NCI-H774 (cell line): ENCODE results near the gene HGD.
A peak's percentile ranks its signal among the peaks of the same experiment; 100 is the strongest.
"Not testable (repeated sequence)": the region's sequence is repeated elsewhere in the genome, so short reads cannot be mapped to it uniquely, and the experiment has no call there.

ENCODE experiments used
- DNase-seq: peaks from one replicate; lab custom pipeline; 2025; lab: John Stamatoyannopoulos, UW

The HGD gene

GRCh38 chr3:120638820-120639219, 43.2 kb downstream of the HGD start:
- not testable (repeated sequence) for DNase-seq

- DNase-seq: no peak
Observed at GRCh38 chr3:120637851-120638559, 44.0 kb downstream of the HGD start.

GRCh38 chr3:120636795-120637401, 45.1 kb downstream of the HGD start:
- DNase-seq: peak; percentile 1

- no peak for DNase-seq
Observed at GRCh38 chr3:120634539-120634938, 47.5 kb downstream of the HGD start.

GRCh38 chr3:120625159-120625586, 56.9 kb downstream of the HGD start:
- DNase-seq: no peak

- no peak for DNase-seq
Observed at GRCh38 chr3:120623727-120624093, 58.3 kb downstream of the HGD start.

- DNase-seq: no peak
Observed at GRCh38 chr3:120622870-120623726, 58.9 kb downstream of the HGD start.

- no peak for DNase-seq
Observed at GRCh38 chr3:120622457-120622856, 59.6 kb downstream of the HGD start.

GRCh38 chr3:120616745-120617144, 65.3 kb downstream of the HGD start:
- not testable (repeated sequence) for DNase-seq

- DNase-seq: no peak
Observed at GRCh38 chr3:120615847-120616609, 66.0 kb downstream of the HGD start.

GRCh38 chr3:120614765-120615164, 67.3 kb downstream of the HGD start:
- no peak for DNase-seq

GRCh38 chr3:120608506-120608905, 73.5 kb downstream of the HGD start:
- DNase-seq: no peak

GRCh38 chr3:120604784-120605183, 77.3 kb downstream of the HGD start:
- DNase-seq: no peak

- no peak for DNase-seq
Observed at GRCh38 chr3:120604382-120604781, 77.7 kb downstream of the HGD start.

GRCh38 chr3:120602682-120603081, 79.4 kb downstream of the HGD start:
- DNase-seq: no peak

GRCh38 chr3:120601554-120601953, 80.5 kb downstream of the HGD start:
- DNase-seq: no peak

- DNase-seq: no peak
Observed at GRCh38 chr3:120599211-120599610, 82.8 kb downstream of the HGD start.

GRCh38 chr3:120597445-120598049, 84.5 kb downstream of the HGD start:
- DNase-seq: no peak

GRCh38 chr3:120596853-120597223, 85.2 kb downstream of the HGD start:
- DNase-seq: no peak

- peak; percentile 88 for DNase-seq
Observed at GRCh38 chr3:120596116-120596852, 85.8 kb downstream of the HGD start, which contains the start of gene NDUFB4. NDUFB4 (plus strand) TSS chr3:120596336; CDS start chr3:120596360, 24 bp downstream.

GRCh38 chr3:120595788-120596115, 86.3 kb downstream of the HGD start:
- no peak for DNase-seq
